LNCAP (cell line): ENCODE data around the gene LYPLAL1.

Experiments
- CTCF ChIP-seq: fragments of 450-650 bp; IDR thresholded peaks from 2 replicates; pipeline ENCODE4 v1.5.1; 2017; ENCODE audit warnings: mild to moderate bottlenecking

LYPLAL1 gene

DNA sequence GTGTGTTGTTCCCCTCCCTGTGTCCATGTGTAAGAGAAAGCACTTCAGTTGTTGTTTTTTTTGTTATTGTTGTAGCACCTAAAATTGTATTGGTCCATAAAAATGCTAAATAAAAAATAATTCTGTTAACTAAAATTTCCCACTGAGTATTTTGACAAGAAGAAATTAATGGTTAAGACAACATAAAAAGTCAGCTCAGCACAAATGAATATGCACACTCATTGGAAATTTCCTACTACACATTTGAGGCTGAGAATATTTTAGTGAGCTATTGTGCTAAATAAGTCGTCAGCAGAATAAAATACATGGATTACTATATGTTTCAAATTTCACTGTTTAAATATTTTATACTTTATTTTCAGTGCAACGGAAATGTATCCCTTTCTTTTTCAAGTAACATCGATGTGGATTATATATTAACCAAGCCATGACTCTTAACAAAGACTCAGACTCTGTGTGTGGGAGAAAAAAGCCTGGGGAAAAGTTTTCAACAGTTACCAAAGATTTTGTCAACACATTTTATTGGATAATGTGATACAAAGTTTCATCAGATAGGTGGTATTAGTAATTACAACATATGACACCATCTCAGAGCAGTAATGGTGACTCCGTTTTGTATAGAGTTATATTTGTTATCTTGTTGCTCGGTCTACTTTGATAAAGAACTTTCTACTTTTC lies 63.4 kb downstream of the LYPLAL1 start:
- no peak for TF ChIP-seq CTCF

DNA sequence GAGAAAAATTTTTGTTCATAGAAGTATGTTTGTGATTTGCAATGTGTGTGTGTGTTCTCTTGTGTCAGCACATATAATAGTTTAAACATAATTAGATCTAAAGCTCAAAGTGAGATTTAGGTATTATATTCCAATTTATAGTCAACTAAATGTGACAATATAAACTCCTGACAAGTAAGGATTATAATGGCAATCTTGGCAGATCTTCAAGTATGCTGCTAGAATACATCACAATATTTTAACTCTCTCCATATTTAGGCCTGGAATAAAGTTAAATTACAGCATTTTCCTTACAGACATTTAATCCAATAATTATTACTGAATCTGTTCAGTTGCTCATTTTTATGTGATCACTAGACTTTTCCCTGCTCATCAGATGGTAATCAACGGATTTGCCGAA lies 65.8 kb downstream of the LYPLAL1 start:
- no peak for TF ChIP-seq CTCF

DNA sequence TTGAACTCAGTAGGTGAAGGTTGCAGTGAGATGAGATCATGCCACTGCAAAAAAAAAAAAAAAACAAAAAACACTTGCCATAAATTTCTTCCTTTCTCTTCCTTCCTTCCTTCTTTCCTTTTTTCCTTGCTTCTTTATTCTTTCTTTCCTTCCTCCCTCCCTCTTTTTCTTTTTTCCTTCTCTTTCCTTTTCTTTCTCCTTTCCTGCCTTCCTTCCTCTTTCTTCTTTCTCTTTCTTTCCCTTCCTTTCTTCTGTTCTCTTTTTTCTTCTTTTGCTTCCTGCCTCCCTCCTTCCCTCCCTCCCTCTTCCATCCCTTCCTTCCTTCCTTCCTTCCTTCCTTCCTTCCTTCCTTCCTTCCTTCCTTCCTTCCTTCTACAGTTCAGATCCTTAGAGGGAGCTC lies 71.2 kb downstream of the LYPLAL1 start:
- no peak for TF ChIP-seq CTCF

DNA sequence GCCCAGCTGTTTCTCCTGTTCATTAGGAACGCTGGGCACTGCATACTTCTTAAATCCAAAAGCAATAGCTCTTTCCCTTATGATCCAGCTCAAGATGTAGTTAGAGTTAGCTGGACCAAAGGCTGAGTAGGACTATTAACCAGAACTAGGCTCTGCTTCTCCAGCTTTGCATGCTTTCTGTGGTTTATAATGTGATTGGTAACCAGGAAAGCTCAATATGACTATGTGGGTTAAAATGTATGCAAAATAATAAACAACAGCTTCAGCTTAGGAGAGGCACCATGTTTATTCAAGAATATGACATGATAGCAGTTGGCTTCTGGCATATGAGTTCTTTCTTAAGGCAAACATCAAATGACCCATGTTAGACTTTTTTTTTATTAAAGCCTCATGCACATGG lies 73.8 kb downstream of the LYPLAL1 start:
- no peak for TF ChIP-seq CTCF

- no peak for TF ChIP-seq CTCF
Observed at GRCh38 chr1:219257751-219258150, 84.1 kb downstream of the LYPLAL1 start.

DNA sequence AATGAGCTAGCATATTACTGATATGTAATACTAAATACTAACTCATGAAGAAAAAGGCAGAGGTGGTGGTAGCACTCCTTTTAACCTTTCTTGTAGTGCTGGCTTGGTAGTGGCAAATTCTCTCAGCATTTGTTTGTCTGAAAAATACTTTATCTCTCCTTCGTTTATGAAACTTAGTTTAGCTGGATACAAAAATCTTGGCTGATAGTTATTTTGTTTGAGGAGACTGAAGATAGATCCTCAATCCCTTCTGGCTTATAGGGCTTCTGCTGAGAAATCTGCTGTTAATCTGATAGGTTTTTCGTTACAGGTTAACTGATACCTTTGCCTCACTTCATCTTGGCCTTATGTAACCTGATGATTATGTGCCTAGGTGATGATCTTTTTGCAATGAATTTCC lies 87.8 kb downstream of the LYPLAL1 start:
- no peak for TF ChIP-seq CTCF
